GM12878 (cell line): ENCODE results near the gene ZDHHC1.

Source experiments
- CTCF ChIP-seq, 3 experiments: IDR thresholded peaks in 2 of 3; conservative IDR thresholded peaks in 1 of 3; 2 replicates each; pipeline ENCODE4 v1.5.1; 2011; ENCODE audit warnings: low read depth in 3 of 3, low read length in 3 of 3, mild to moderate bottlenecking in 3 of 3, control low read depth in 2 of 3, moderate library complexity in 2 of 3, inconsistent platforms in 1 of 3, mixed read lengths in 1 of 3; ENCODE audit not compliant: control insufficient read depth in 2 of 3, insufficient read depth in 1 of 3; ENCODE audit errors: extremely low read depth in 1 of 3
- EZH2 ChIP-seq: IDR thresholded peaks from 2 replicates; pipeline ENCODE4 v1.6.1; 2012; ENCODE audit warnings: low read depth, mild to moderate bottlenecking, control low read depth, inconsistent platforms, low read length, borderline replicate concordance; ENCODE audit not compliant: control insufficient read depth
- POLR2A ChIP-seq: IDR thresholded peaks from 2 replicates; pipeline ENCODE4 v1.6.1; 2011; ENCODE audit warnings: low read depth, mild to moderate bottlenecking, low read length

GRCh38 chr16:67372664-67373063 is 43.6 kb downstream of the ZDHHC1 start:
- TF ChIP-seq POLR2A (no peak), CTCF (IDR thresholded peaks at IDR 0.05 in 2 of 3, conservative IDR thresholded peaks at IDR 0.05 in 1 of 3; ENCODE audit: control insufficient read depth in 2 of 3, extremely low read depth in 1 of 3, insufficient read depth in 1 of 3, low read depth in 3 of 3, low read length in 3 of 3) (peak; percentile 24 to 33 (median 29); a peak in 2 of 6 replicates), EZH2 (no peak)
